Smooth muscle cell (in vitro differentiated cells): ENCODE results near the gene CA12. TPM values are rescaled to one million over a fixed set of nuclear protein-coding genes. Genes with fewer than 3 reads are reported as not detected.

Experiments used
- DNase-seq: peaks from one replicate; lab custom pipeline; 2025; ENCODE audit not compliant: unreplicated experiment; lab: John Stamatoyannopoulos, UW
- H2AFZ ChIP-seq: fragments of 200-600 bp; sonication (generic); 2 replicates; pipeline ENCODE4 v1.6.0; 2016; ENCODE audit warnings: antibody characterized with exemption, low read depth, mild to moderate bottlenecking
- H3F3A ChIP-seq: fragments of 200-600 bp; sonication (generic); 2 replicates; pipeline ENCODE4 v1.6.0; 2017; ENCODE audit warnings: antibody characterized with exemption, low read depth
- H3K27ac ChIP-seq: fragments of 200-600 bp; sonication (generic); 2 replicates; pipeline ENCODE4 v1.5.1; 2016; ENCODE audit warnings: low read depth, mild to moderate bottlenecking
- H3K27me3 ChIP-seq: fragments of 200-600 bp; sonication (generic); 2 replicates; pipeline ENCODE4 v1.6.1; 2016; ENCODE audit warnings: low read depth, mild to moderate bottlenecking
- H3K36me3 ChIP-seq: fragments of 200-600 bp; sonication (generic); 2 replicates; pipeline ENCODE4 v1.5.1; 2016; ENCODE audit warnings: low read depth
- H3K4me1 ChIP-seq: fragments of 200-600 bp; sonication (generic); 2 replicates; pipeline ENCODE4 v1.5.1; 2016; ENCODE audit warnings: low read depth
- H3K4me2 ChIP-seq: fragments of 200-600 bp; sonication (generic); 2 replicates; pipeline ENCODE4 v1.6.0; 2016; ENCODE audit warnings: mild to moderate bottlenecking
- H3K4me3 ChIP-seq: fragments of 200-600 bp; sonication (generic); 2 replicates; pipeline ENCODE4 v1.5.1; 2016; ENCODE audit warnings: mild to moderate bottlenecking
- H3K79me2 ChIP-seq: fragments of 200-600 bp; sonication (generic); 2 replicates; pipeline ENCODE4 v1.6.0; 2016; ENCODE audit warnings: low read depth, mild to moderate bottlenecking
- H3K9ac ChIP-seq: fragments of 200-600 bp; sonication (generic); 2 replicates; pipeline ENCODE4 v1.6.0; 2016; ENCODE audit warnings: low read depth
- H3K9me3 ChIP-seq: fragments of 200-600 bp; sonication (generic); replicated peaks from 2 replicates; pipeline ENCODE4 v1.5.1; 2016; ENCODE audit warnings: low read depth
- H4K20me1 ChIP-seq: fragments of 200-600 bp; sonication (generic); 2 replicates; pipeline ENCODE4 v1.6.0; 2016; ENCODE audit warnings: low read depth
- WGBS: methylation state at CpG from one replicate; pipeline ENCODE4 v1.1.7; 2016; ENCODE audit warnings: low lambda C conversion rate; 5-methylcytosine and 5-hydroxymethylcytosine counted together
- polyA plus RNA-seq: library from polyadenylated mRNA; unstranded; fragments of >200 nt; fragmentation: Nextera tagmentation; extraction: Ambion mirVana; gene quantifications from 2 replicates; pipeline ENCODE4 v1.2.1, GENCODE V29; 2016
- total RNA-seq: library from RNA; depleted of rRNA; stranded (reverse); fragments of >200 nt; gene quantifications from 2 replicates; pipeline ENCODE4 v1.2.3, GENCODE V29; 2014
- TF ChIP-seq, protein P1 (sequence below): fragments of 200-600 bp; sonication (generic); IDR thresholded peaks from 2 replicates; pipeline ENCODE4 v1.5.1; 2017; ENCODE audit warnings: borderline replicate concordance, mild to moderate bottlenecking, antibody characterized with exemption; ENCODE audit not compliant: insufficient read depth, poor library complexity, severe bottlenecking

Gene CA12
- total RNA-seq: 12.5 and 14.0 TPM in 2 replicates
- polyA plus RNA-seq: 9.2 and 13.5 TPM in 2 replicates

DNA sequence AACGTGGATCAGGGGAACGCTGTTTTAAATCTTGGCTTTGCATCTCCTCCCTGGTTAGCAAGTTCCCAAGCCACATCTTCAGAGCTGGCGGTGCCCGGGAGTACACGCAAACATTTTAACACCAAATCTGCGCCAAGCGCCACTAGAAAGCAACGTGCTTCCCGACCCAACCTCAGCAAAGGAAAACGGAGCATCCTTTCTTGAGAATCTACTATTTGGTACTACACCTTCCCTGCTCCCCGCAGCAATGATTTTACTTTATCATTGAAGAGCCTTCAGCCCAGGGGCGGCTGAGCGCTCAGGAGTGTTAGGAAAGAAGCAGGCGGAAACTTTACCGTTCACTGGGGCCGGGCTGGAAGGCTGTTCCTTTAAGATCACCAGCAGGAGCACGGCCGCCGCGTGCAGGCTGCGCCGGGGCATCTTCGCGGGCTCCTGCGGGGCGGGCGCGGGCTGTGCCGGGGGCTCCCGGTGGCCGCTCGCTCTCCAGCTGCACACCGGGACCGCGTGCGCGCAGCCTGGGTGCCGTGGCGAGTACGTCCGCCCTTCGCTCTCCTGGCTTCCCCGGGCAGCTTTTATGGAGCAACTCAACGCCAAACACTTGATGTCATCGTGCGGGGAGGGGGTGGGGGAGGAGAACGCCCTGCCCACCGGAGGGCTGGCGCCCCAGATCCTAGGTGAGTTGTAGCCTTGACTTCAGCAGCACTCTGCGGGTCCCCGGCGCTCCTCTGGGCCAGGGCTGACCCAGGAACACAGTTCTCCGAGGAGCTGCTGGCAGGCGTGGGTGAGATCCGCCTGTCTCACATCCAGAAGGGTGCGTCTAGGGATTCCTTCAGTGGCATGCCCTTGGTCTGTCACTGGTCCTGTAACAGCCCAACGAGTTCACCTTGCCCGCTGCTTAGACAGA lies at the start of gene CA12:
Gene CA12, minus strand, starts transcription at position 546 of the 904 bp plus-strand sequence. Its CDS starts 126 bp downstream, at position 420.
- H3K79me2 ChIP-seq: no peaks in the 10 kb centered on the region
- no peaks in the 10 kb centered on the region for H3K4me1 ChIP-seq
- peaks cover 7% of the 10 kb centered on the region for H3K27me3 ChIP-seq
- no peaks in the 10 kb centered on the region for H3K36me3 ChIP-seq
- H4K20me1 ChIP-seq: no peaks in the 10 kb centered on the region
- peak within 1 kb of the TSS; percentile 59 for H3K4me3 ChIP-seq
- peak within 1 kb of the TSS; percentile 92 for H2AFZ ChIP-seq
- no peak within 1 kb of the TSS for H3K9ac ChIP-seq
- TF ChIP-seq, protein P1, sequence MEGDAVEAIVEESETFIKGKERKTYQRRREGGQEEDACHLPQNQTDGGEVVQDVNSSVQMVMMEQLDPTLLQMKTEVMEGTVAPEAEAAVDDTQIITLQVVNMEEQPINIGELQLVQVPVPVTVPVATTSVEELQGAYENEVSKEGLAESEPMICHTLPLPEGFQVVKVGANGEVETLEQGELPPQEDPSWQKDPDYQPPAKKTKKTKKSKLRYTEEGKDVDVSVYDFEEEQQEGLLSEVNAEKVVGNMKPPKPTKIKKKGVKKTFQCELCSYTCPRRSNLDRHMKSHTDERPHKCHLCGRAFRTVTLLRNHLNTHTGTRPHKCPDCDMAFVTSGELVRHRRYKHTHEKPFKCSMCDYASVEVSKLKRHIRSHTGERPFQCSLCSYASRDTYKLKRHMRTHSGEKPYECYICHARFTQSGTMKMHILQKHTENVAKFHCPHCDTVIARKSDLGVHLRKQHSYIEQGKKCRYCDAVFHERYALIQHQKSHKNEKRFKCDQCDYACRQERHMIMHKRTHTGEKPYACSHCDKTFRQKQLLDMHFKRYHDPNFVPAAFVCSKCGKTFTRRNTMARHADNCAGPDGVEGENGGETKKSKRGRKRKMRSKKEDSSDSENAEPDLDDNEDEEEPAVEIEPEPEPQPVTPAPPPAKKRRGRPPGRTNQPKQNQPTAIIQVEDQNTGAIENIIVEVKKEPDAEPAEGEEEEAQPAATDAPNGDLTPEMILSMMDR: no peak
- H3K4me2 ChIP-seq: peak within 1 kb of the TSS; percentile 95
- H3F3A ChIP-seq: no peaks in the 10 kb centered on the region
- no peak for DNase-seq
- 7% methylated on average over 51 of the region's 58 CpGs for WGBS
- no peak within 1 kb of the TSS for H3K27ac ChIP-seq
- no peaks in the 10 kb centered on the region for H3K9me3 ChIP-seq

DNA sequence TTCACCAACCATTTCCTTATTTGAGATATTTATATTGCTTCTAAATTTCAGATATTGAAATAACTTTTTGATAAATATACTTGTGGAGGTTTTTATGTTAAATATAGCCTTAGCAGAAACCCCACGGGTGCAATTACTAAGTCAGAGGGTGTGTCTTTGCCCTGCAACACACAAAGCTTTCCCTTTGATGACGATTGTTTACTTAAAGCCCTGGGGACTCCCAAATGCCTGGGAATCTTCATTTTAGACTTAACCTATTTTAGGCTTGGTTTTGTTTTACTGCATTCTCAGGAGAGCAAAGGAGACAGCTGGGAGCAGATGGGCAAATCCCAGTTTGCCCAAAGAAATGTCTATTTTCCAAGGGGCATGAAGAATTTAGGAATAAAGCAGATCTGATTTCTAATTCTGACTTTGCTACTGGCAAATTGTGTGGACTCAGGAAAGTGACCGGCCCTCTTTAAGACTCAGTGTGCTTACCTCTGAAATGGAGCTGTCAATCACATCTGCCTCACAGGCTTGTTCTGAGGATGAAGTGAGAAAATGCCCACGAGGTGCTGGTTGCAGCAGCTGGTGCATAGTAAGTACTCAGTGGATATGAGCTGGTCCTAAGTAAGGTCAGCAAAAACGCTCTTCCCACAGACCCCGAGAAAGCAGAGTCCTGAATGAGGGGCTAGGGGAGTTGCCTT lies 49.3 kb upstream of the CA12 start:
- no peaks in the 10 kb centered on the region for H3K9me3 ChIP-seq
- no peak for DNase-seq
- H3K4me1 ChIP-seq: no peaks in the 10 kb centered on the region
- H3K9ac ChIP-seq: no peak overlapping the region
- TF ChIP-seq, protein P1: no peak
- no peak overlapping the region for H3K27ac ChIP-seq
- no peak overlapping the region for H3K4me3 ChIP-seq
- no peaks in the 10 kb centered on the region for H3K79me2 ChIP-seq
- no peaks in the 10 kb centered on the region for H3F3A ChIP-seq
- no peak overlapping the region for H2AFZ ChIP-seq
- H3K36me3 ChIP-seq: no peaks in the 10 kb centered on the region
- 69% methylated on average over 6 of the region's 6 CpGs for WGBS
- H3K27me3 ChIP-seq: no peaks in the 10 kb centered on the region
- no peaks in the 10 kb centered on the region for H4K20me1 ChIP-seq
- no peak overlapping the region for H3K4me2 ChIP-seq

DNA sequence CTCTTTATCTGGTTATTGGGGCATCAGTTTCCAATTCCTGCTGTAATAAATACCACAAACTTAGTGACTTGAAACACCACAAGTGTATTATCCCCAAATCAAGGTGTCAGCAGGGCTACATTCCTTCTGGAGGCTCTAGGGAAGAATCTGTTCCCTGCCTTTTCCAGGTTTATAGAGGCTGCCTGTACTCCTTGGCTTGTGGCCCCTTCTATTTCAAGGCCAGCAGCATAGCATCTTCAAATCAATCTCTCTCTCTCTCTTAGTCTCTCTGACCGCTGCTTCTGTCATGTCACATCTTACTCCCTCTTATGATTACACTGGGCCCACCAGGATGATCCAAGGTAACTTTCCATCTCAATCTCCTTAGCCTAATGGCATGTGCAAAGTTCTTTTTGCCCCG lies 44.9 kb upstream of the CA12 start:
- H3K4me1 ChIP-seq: no peaks in the 10 kb centered on the region
- no peak overlapping the region for H2AFZ ChIP-seq
- TF ChIP-seq, protein P1: no peak
- no peak overlapping the region for H3K4me3 ChIP-seq
- no peaks in the 10 kb centered on the region for H3K9me3 ChIP-seq
- no peaks in the 10 kb centered on the region for H3K36me3 ChIP-seq
- H3K27ac ChIP-seq: no peak overlapping the region
- no peak overlapping the region for H3K4me2 ChIP-seq
- 68% methylated on average over 2 of the region's 2 CpGs for WGBS
- H3K9ac ChIP-seq: no peak overlapping the region
- H3F3A ChIP-seq: no peaks in the 10 kb centered on the region
- no peak for DNase-seq
- no peaks in the 10 kb centered on the region for H4K20me1 ChIP-seq
- H3K27me3 ChIP-seq: no peaks in the 10 kb centered on the region
- H3K79me2 ChIP-seq: no peaks in the 10 kb centered on the region
